GM11168 (cell line): ENCODE measurements around the gene NEK3.
"Not testable (repeated sequence)": the region's sequence is repeated elsewhere in the genome, so short reads cannot be mapped to it uniquely, and the experiment has no call there.

Source experiments
- in situ Hi-C: fragments of 300-500 bp; cut with MboI; formaldehyde crosslinking; loops from one replicate; pipeline ENCODE4 v1.12.0; 2022; ENCODE audit warnings: low sequenced_read_pairs; ENCODE audit not compliant: unreplicated experiment

Gene NEK3

DNA sequence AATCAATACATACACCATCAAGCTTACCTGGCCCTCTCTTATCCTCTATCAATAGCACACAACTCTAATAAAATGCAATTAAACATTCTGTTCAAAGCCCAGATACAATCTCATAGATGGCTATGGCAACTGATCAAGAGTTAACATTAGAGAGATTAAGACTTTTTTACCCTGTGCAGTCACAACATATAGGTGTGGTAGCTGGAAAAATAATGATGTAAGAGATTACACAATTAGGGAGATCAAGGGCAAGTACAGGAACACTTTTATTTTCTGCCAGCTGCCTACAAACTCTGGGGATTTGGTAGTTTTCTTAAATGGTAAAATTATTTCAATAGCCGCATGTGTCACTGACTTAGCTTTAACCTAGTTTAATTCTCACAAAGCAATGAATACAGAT is 12.3 kb upstream of the NEK3 start:
- in situ Hi-C loops: not testable (repeated sequence)

GRCh38 chr13:52170828-52171391 is 11.5 kb upstream of the NEK3 start:
- in situ Hi-C loops: not testable (repeated sequence)

DNA sequence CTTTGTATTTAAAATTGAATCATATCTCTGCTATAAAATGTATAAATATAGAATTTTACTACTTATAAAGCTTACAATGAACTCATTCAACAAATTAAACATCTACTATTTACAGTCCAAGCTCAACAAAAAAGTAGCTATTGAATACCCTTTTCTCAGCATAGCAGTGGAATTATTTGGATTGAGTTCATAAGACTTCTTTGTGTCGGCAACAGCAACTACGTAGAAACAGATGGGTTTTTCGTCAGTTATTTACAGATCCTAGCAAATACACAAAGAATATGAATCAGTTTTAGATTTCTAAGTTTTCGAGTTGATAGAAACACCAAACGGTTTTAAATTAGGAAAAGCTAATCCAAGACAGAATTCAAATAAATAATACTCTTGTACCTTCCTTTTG is 10.4 kb upstream of the NEK3 start:
- in situ Hi-C loops: no loop called here

- in situ Hi-C loops: no loop called here
These were observed 6.0 kb upstream of the NEK3 start for GRCh38 chr13:52165411-52165810.

DNA sequence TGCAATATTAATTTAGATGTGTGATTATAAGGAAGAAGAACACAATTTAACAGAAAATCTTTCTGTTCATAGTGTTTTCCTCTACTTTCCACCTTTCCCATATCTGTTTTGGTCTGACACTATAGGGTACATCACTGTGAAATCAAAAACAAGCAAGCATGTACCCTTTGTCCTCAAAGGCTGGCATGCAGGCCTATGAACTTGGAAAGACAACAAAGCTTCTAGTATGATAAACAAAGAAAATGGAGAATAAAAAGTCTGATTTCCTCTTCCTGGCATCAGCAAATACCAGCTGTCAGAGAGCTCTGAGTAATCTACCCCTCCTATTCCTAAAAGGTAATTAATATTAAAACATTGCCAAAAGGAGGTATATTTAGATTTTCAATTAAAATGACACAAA is 5.6 kb upstream of the NEK3 start:
- in situ Hi-C loops: no loop called here

GRCh38 chr13:52163878-52164277 is 4.5 kb upstream of the NEK3 start:
- in situ Hi-C loops: not testable (repeated sequence)

DNA sequence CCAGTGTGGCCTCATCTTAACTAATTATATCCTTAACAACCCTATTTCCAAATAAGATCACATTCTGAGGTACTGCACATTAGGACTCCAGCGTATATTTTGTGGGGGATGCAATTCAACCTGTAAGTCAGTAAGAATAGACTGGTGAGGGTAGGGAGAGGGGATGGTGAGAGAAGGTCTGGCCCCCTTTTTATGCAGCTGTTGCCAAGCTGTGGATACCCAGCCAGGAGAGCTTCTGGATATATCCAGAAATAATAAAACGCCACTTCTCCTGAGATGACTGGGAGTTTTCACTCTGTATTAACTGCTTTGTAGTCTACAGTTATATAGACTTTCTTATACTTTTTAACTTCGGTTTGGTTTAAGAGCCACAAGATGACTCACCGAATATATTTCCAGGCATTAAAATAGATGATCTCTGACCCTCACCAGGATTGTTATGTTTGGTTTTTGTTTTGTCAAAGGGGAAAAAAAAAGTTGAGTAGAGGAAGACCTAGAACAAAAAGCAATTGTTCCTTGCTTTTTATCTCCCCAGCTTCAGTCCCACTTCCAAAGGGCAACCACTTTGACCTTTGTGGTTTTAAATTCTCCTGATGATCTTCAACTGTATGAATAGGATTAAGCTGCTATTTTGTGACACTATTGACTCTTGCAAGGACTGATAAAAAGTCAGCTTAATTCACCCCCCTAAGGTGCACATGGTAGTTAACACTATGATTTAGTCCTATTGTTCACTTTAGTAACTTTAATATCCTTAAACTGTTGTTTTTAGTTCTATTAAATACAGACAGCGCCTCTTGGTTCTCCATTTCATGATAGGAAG is 3.1 kb upstream of the NEK3 start:
- in situ Hi-C loops: no loop called here

GRCh38 chr13:52161181-52161646 is 1.8 kb upstream of the NEK3 start:
- in situ Hi-C loops: no loop called here

DNA sequence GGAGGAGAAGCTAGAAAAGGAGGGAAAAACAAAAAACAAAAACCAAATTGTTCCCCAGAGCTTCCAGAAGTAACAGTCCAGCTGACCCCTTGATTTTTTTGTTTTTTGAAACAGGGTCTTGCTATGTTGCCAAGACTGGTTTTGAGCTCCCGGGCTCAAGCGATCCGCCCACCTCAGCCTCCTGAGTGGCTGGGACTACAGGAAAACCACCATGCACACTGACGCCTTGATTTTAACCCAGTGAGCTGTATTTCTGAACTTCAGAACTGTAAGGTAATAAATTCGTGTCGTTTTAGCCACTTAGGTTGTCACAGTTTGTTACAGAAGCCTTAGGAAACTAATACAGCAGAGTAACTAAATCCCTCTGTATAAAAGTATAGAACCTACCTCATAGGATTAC is 1.1 kb upstream of the NEK3 start:
- in situ Hi-C loops: no loop called here

- in situ Hi-C loops: no loop called here
These were observed 656 bp upstream of the NEK3 start for GRCh38 chr13:52160053-52160452.

DNA sequence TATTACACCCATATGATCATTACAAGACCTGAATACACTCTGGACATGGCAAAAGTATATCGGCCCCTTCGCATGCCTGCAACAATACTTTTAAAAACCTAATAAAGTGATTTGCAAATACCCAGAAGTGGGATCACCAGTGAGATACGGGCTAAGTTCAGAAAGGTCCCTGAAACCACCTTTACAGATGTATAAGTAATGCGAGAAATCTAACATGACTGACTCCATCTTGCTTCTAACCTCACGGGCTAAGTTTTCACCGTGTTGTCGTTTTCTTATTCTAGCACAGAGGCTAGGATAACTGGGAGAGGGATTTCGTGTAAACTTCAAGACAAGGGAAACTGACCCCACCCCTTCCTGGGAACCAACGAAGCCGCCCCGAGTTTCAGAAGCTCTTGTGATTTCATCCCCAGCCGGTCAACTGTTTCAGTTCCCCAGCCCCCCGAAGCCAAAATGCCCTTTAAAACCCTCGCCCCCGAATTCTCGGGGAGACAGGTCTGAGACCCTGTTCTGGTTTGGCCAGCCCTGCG is 703 bp downstream of the NEK3 start:
- in situ Hi-C loops: no loop called here

DNA sequence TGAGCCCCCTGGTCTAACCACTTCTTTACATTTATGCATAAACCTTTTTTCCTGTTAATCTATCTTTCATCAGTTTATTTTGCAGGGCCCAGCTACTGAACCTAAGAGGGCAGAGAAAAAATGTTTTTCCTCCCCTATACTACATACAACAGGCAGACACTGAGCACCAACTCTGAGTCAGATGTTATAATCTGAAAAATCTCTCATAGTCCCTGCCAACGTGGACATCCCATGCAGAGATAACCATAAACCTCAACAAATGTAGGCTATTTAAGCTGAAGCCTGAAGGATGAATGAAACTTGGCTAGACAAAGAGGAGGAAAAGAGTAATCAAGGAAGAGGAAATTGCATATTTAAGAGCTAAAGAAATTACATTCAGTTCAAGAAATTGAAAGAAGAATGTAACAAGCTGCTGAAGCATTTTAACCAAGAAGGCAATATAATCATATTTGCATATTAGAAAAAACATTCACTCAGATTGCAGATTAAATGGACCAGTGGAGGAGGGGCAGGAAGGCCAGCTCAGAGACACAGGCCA is 2.6 kb downstream of the NEK3 start:
- in situ Hi-C loops: no loop called here

DNA sequence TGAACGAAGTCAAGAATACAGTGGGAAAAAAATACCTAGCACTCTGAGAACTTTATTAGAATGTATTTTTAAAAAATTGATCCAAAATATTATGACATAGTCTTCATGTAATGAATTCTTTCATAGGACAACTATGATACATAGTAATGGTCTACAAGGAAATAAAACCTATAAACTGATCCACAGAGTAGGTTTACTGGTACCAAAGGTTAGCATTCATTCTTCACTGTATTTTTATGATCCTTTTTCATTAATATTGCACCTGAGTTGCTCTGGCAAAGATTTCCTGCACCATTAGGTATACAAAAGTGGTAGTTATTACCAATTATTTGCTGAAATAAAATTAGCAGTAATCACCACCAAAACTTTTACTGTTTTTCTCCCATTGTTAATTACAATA is 4.2 kb downstream of the NEK3 start:
- in situ Hi-C loops: no loop called here

DNA sequence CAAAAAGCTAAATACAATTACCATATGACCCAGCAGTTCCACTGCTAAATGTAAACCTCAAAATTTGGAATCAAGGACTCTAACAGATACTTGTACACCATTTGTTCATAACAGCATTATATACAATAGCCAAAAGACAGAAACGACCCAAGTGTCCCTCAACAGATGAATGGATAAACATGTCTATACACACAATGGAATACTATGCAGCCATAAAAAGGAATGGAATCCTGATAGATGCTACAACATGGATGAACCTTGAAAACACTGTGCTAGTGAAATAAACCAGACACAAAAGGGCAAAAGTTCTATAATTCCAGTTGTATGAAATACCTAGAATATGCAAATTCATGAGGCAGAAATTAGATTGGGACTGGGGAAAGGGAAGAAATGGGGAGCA is 12.2 kb downstream of the NEK3 start:
- in situ Hi-C loops: loop anchor here (25.0 kb wide), 1 partner anchor 260 kb away; no protein-coding TSS in a partner anchor

DNA sequence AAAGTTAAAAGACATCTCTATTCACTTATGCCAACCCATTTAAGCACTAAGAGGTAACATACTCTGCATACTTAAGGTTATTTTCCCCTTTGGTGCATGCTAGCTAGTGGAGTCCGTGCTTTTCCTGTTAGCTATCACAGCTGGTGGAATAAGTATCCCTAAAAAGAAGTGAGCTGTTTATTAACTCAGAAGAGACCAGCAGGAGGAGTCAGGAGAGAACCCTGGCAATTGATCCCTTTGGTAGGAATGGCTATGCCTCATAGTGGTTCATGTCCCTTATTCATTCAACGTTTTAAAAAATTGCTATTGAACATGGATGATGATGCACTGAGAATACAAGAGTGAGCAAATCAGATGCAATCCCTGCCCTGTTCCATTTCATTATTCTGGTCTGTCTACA is 18.1 kb downstream of the NEK3 start:
- in situ Hi-C loops: loop anchor here (25.0 kb wide), 1 partner anchor 254 kb away; no protein-coding TSS in a partner anchor

- in situ Hi-C loops: loop anchor here (25.0 kb wide), 1 partner anchor 250 kb away; no protein-coding TSS in a partner anchor
These were observed 21.9 kb downstream of the NEK3 start for GRCh38 chr13:52137489-52137888.

DNA sequence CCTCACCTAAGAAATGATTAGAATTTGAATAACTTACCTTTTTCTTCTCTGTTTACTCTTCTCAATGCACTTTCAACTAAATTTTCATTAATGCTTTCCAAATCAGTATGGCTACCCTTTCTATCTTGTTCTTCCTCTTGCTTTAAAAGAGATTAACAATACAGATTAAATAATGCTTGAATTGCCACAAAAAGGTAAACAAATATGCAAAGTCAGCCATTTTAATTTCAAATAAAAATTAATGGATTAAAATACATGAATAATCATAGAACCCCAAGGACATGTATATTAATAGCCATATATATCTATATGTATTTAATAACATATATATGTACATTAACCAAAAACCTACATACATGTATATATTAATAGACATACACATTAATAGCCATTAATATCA is 22.6 kb downstream of the NEK3 start:
- in situ Hi-C loops: loop anchor here (25.0 kb wide), 1 partner anchor 249 kb away; no protein-coding TSS in a partner anchor

GRCh38 chr13:52130641-52131040 is 28.8 kb downstream of the NEK3 start:
- in situ Hi-C loops: loop anchor here (25.0 kb wide), 1 partner anchor 243 kb away; no protein-coding TSS in a partner anchor

DNA sequence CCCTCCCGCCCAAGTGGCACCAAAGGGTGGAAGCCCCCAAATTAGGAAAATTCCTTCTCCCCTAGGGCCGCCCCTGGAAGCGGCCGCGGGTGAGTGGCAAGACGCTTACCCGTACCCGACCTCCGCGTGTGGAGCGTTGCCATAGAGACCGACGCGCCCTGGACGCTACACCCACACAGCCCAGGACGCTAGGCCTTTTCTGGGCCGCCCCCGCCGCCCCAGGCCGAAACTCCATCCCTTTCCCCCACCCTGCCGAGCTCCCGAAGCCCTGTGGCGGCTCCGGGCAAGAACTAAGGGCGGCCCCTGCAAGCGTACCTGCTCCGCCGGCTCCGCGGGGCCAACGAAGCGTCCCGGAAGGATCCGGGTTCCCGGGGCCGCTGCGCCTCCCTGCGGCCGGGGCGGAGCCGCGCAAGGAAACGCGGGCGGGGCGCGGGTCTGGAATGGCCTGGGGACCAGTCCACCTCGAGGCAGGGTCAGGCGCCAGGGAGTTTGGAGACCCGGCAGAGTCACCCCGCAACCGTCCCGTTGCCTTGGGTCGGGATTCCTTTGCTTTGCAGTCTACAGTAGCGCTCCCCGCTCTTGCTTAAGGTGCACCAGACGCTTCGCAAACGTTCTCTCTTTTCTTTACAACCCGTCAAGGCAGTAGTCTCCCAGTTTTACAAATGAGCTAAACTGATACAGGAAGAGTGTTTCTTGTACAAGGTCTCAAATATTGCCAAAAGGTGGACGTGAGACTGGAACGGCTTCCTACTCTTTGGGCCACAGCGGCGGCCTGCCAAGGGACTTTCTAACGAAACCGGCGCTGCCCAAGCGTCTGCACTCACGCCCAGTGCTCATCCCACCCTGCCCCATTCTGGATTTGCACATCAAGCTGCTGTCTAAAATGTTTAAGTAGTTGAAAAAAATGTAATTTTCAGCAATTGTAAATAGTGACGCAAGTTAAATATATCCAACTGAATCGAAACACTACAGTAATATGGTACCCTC is 30.4 kb downstream of the NEK3 start, which contains the start of gene NEK5:
NEK5 (minus strand) TSS at position 360 of the 987 bp plus-strand sequence. CDS start 1,591 bp downstream, outside the sequence.
- in situ Hi-C loops: loop anchor here (5.0 to 25.0 kb wide), 2 partner anchors 122 to 242 kb away; no protein-coding TSS in a partner anchor
